K562 (cell line): ENCODE data around the gene TRMT1. TPM values are rescaled to one million over a fixed set of nuclear protein-coding genes. Genes with fewer than 3 reads are reported as not detected.

ENCODE experiments used
- ARID2 ChIP-seq: fragments of 450-650 bp; IDR thresholded peaks from 2 replicates; pipeline ENCODE4 v1.6.1; 2017; ENCODE audit warnings: antibody characterized with exemption, mild to moderate bottlenecking
- CCAR2 ChIP-seq: fragments of 200-400 bp; formaldehyde crosslinking; IDR thresholded peaks from 2 replicates; pipeline ENCODE4 v1.6.1; 2017; ENCODE audit warnings: mild to moderate bottlenecking, low read depth, low read length
- CHD4 ChIP-seq: fragments of 200-600 bp; sonication (generic); IDR thresholded peaks from 3 replicates; pipeline ENCODE4 v1.6.1; 2012; ENCODE audit warnings: low read depth, mild to moderate bottlenecking, mixed read lengths, low read length, inconsistent platforms; ENCODE audit not compliant: insufficient read depth, insufficient replicate concordance, poor library complexity, severe bottlenecking
- EP300 ChIP-seq: IDR thresholded peaks from 2 replicates; pipeline ENCODE4 v1.6.1; 2012; ENCODE audit warnings: low read length, improper control_type of control experiment
- EWSR1 ChIP-seq: fragments of 450-650 bp; IDR thresholded peaks from 2 replicates; pipeline ENCODE4 v1.6.1; 2018; ENCODE audit warnings: borderline replicate concordance, mild to moderate bottlenecking, low read depth, moderate library complexity; ENCODE audit not compliant: partially characterized antibody
- GTF2E2 ChIP-seq: fragments of 200-800 bp; sonication (Bioruptor generic); IDR thresholded peaks from 2 replicates; pipeline ENCODE4 v1.6.1; 2016; ENCODE audit warnings: missing genetic modification characterization, missing compliant biosample characterization
- HDAC2 ChIP-seq: fragments of 450-650 bp; IDR thresholded peaks from 2 replicates; pipeline ENCODE4 v1.6.1; 2016; ENCODE audit warnings: mild to moderate bottlenecking
- HLTF ChIP-seq: fragments of 450-650 bp; IDR thresholded peaks from 2 replicates; pipeline ENCODE4 v1.6.1; 2016
- HMBOX1 ChIP-seq: sonication (generic); IDR thresholded peaks from 2 replicates; pipeline ENCODE4 v1.6.1; 2016
- MBD2 ChIP-seq: sonication (generic); IDR thresholded peaks from 2 replicates; pipeline ENCODE4 v1.6.1; 2016; ENCODE audit warnings: low read depth, borderline replicate concordance
- NCOA2 ChIP-seq, 2 experiments: fragments of 450-650 bp; IDR thresholded peaks; 2 replicates each; pipeline ENCODE4 v1.6.1; 2018; ENCODE audit warnings: mild to moderate bottlenecking in 2 of 2, moderate library complexity in 1 of 2; ENCODE audit not compliant: partially characterized antibody in 2 of 2
- NRF1 ChIP-seq, 2 experiments: fragments of 450-650 bp; IDR thresholded peaks in 1 of 2; conservative IDR thresholded peaks in 1 of 2; 2 replicates each; pipeline ENCODE4 v1.6.1; 2014; ENCODE audit warnings: mild to moderate bottlenecking in 2 of 2
- RAD51 ChIP-seq: fragments of 450-650 bp; IDR thresholded peaks from 2 replicates; pipeline ENCODE4 v1.7.1; 2016; ENCODE audit warnings: low read depth, mild to moderate bottlenecking, borderline replicate concordance
- VEZF1 ChIP-seq: fragments of 200-800 bp; sonication (Bioruptor generic); IDR thresholded peaks from 2 replicates; pipeline ENCODE4 v1.6.1; 2017; ENCODE audit warnings: missing genetic modification characterization, missing compliant biosample characterization
- XRCC4 ChIP-seq: IDR thresholded peaks from one replicate; pipeline ENCODE4 v1.6.1; 2011; ENCODE audit not compliant: insufficient read depth, insufficient read length; ENCODE audit errors: extremely low read depth
- ZBTB26 ChIP-seq: fragments of 450-650 bp; formaldehyde crosslinking; IDR thresholded peaks from 2 replicates; pipeline ENCODE4 v1.4.0; 2022; ENCODE audit warnings: missing genetic modification characterization
- ZBTB9 ChIP-seq: fragments of 450-650 bp; formaldehyde crosslinking; IDR thresholded peaks from 2 replicates; pipeline ENCODE4 v1.4.0; 2020; ENCODE audit warnings: mild to moderate bottlenecking, moderate library complexity
- ZFX ChIP-seq: sonication (generic); formaldehyde crosslinking; IDR thresholded peaks from 2 replicates; pipeline ENCODE4 v1.8.0; 2022; ENCODE audit warnings: mild to moderate bottlenecking, missing genetic modification reagents, moderate library complexity
- ZNF398 ChIP-seq: fragments of 250-450 bp; sonication (Bioruptor Pico); IDR thresholded peaks from 2 replicates; pipeline ENCODE4 v1.8.0; 2021; ENCODE audit warnings: moderate library complexity, mild to moderate bottlenecking, inconsistent platforms
- ZNF436 ChIP-seq: fragments of 250-450, 450-650 bp; sonication (Bioruptor Pico); formaldehyde crosslinking; IDR thresholded peaks from 2 replicates; pipeline ENCODE4 v1.7.0; 2020; ENCODE audit warnings: mild to moderate bottlenecking
- ZNF695 ChIP-seq: fragments of 450-650 bp; formaldehyde crosslinking; IDR thresholded peaks from 2 replicates; pipeline ENCODE4 v1.4.0; 2020; ENCODE audit warnings: mild to moderate bottlenecking, moderate library complexity
- polyA plus RNA-seq, 8 experiments: library from polyadenylated mRNA; depleted of rRNA in 4 of 8; stranded (reverse) in 5 of 8; unstranded in 3 of 8; fragments of >200 nt; fragmentation: Nextera tagmentation in 2 of 8; fragmentation: Illumina TruSeq in 1 of 8; extraction: Ambion mirVana in 2 of 8; extraction: Trizol in 1 of 8; gene quantifications; 2 replicates each; pipeline versions ENCODE4 v1.2.1 to v1.2.3, GENCODE V29; 2011 to 2014; ENCODE audit warnings: inconsistent platforms in 1 of 8, missing spikeins in 1 of 8
- total RNA-seq, 7 experiments: library from RNA; depleted of rRNA in 6 of 7; stranded (reverse); fragments of >200 nt in 6 of 7; fragmentation: Illumina TruSeq in 2 of 7; extraction: Trizol in 2 of 7; gene quantifications; 2 replicates each; pipeline versions ENCODE4 v1.2.1 to v1.2.3, GENCODE V29; 2011 to 2021; ENCODE audit warnings: low replicate concordance in 1 of 7

The TRMT1 gene
- total and polyA plus RNA-seq, 9 of the 15 experiments (the other 6 are each of a cell fraction or from before 2014, with no cell fraction given): 5.8 to 158 (median 54.3) TPM

- no peak for TF ChIP-seq ZNF398 (CRISPR knock-in tag)
- no peak for TF ChIP-seq RAD51
- TF ChIP-seq NCOA2 (IDR thresholded peaks at IDR 0.05; ENCODE audit: partially characterized antibody in 2 of 2): no peak
- no peak for TF ChIP-seq MBD2
- no peak for TF ChIP-seq ZNF436
- TF ChIP-seq CHD4: no peak
- TF ChIP-seq VEZF1: no peak
- TF ChIP-seq EP300: no peak
- no peak for TF ChIP-seq NRF1 (conservative IDR thresholded peaks at IDR 0.05 in 1 of 2, IDR thresholded peaks at IDR 0.05 in 1 of 2)
- TF ChIP-seq HLTF: no peak
- no peak; the same call in none of the 2 replicates for TF ChIP-seq GTF2E2 (tag)
- no peak for TF ChIP-seq XRCC4
- no peak for TF ChIP-seq ZNF695
- no peak for TF ChIP-seq EWSR1
- 0 out of 2 replicates have a peak, but pooled peaks have one; percentile 27 for TF ChIP-seq ZBTB26 (CRISPR knock-in tag)
- TF ChIP-seq ARID2: no peak
- TF ChIP-seq CCAR2: no peak
- no peak for TF ChIP-seq ZFX (CRISPR knock-in tag)
- TF ChIP-seq HDAC2: peak; percentile 54; the same call in 1 of the 2 replicates
- TF ChIP-seq ZBTB9 (CRISPR knock-in tag): peak; percentile 88
- no peak for TF ChIP-seq HMBOX1
Measured at GRCh38 chr19:13164343-13165161, 48.0 kb upstream of the TRMT1 start (continued).
